HG02938 (cell line): ENCODE data around the gene NKX2-3.
A peak's percentile ranks its signal among the peaks of the same experiment; 100 is the strongest.

Experiments
- ATAC-seq: cut with Tn5 transposase; IDR thresholded peaks from one replicate; pipeline ENCODE4 v1.9.1; 2021; ENCODE audit warnings: mild to moderate bottlenecking, moderate library complexity; ENCODE audit not compliant: unreplicated experiment

NKX2-3 gene

DNA sequence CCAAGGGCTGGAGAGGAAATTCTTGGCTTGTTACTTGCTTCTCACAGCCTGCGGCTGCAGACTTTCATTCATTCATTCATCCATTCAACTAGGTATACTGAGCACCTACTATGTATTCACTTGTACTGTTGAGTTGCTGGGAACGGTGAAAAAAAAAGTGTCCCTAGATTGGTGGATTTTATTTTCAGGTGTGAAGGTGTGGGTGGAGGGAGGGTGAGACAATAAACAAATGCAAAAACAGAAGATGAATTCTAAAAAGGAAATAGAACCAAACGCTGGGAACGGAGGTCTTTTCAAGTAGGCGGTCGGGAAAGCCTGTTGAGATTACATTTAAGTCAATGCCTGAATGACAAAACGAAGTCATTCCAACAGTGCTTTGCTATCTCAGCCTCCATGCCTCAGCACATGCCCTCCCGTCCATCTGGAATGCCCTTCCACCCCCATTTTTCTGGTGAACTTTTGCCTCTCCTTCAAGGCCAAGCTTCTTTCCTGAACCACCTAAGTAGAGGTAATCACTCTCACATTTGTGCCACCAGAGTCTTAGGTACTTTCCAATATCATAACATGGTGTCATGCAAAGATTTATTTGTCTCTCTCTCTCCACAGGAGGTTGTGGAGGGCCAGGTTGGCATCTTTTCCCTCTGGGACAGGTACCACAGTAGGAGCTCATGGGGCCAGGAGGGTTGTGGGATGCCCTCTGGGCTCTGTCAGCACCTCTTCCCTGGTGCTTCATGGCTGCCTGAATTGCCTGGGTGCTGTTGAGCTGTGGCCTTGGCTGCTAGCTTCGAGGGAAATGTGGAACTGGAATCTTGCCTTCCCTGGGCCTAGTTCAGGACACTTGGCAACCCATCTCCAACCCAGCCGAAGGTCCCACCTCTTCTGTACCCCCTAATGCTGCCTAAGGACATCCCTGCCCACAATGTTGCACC, 5.5 kb downstream of the NKX2-3 start:
- no peak for ATAC-seq

DNA sequence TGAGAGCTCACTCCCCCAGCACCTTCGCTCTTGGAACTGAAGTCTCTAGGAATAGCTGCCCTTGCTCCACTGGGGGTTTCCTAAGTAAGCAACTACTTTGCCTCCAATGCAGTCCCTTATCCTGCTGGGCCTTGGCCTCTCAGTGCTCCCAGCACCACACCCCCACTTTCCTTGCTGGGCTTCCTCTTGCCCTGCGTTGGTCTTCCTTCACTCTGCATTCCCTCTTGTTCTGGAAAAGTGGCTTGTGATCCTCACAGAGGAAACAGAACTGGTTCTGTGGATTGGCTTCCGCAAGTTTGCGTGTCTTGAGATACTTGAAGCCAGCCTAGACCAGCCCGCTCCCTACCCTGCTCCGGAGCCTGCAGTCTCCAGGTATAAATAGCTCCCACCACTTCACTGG, 6.4 kb downstream of the NKX2-3 start:
- ATAC-seq = no peak

DNA sequence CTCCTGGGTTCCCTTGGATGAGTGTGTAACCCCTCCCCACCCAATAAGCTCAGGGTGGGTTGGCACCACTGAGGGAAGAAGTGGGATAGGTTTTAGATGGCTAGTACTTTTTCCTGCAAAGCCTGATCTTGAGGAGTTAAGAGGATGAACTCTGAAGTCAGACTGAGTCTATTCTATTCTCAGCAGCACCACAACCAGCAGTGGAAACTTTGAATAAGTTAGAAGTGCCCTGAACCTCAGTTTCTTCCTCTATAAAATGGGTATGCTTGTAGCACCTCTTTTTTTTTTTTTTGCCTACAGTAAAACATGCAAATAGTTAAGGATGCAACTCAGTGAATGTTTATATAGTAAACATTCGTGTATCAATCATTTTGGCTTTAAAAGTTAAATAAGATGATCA, 7.1 kb downstream of the NKX2-3 start:
- no peak for ATAC-seq

DNA sequence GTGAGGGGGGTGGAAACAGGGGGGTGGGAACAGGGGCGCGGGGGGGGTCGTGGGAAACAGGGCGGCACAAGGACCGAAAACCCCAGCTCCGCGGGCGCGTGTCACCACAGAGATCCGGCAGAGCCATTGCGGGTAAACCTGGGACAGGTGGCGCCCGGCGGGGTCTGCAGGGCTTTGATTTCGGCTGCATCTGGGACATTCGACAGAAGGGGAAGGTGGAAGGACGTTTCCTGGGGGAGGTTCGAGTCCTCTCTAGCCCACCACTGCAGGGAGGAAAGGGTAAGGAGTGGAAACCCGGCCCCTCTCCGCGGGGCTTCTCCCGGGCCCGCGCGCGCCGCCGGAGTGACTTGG, 7.5 kb downstream of the NKX2-3 start:
- no peak for ATAC-seq

DNA sequence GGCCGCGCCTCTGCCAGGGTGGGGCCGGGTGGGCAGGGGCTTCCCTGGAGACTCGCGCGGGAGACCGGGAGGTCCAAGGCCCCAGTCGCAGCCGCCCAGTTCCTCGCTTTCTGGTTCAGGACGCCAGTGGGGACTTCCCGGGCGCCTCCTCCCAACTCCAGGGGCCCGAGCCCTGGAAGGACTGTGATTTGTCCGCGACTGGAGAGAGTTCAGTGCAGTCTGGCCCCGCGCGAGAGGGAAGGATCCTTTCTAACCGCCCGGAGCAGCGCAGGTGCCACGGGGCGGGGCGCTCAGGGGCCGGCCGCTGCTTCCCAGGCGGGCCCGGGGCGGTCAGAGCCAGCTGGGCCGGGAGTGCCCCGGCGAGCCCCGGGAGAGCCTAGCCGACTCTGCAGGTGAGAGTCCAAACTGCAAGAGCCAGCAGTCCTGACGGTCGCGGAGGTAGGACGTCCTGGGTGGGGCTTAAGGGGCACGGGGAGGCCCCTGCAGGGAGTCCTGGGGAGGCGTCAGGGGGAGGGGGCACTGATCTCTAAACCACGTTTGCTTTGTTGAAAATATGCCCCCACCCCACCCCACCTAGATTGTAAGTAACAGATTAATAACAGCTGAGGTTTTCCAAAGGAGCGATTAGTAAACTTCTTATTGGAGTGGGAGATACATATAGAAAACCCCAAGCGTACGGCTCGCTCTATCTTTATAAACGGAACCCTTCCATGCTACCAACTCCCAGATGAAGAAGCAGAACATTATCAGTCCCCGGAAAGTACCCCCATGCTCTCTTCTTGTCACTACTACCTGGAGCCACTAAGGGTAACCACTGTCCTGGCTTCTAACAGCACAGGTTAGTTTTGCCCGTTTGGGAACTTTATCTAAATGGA, 8.2 kb downstream of the NKX2-3 start:
- ATAC-seq = no peak

DNA sequence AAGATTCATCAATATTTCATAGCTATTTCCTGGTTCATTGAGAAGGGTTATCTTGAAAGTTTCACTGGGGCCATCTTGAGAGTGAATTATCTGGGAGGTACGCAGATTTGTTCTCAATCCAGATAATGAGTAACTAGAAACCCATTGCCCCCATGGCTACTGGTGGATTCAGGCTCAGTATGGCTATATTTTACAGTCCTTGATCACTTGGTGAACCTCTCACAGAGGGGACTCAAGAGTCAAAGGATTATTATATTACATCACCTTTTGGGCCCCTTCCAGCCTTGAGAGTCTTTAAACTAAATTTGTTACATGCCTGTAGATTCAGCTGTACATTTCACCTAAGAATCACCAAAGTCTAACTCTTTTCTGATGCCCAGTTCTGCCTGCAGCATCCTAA, 11.6 kb downstream of the NKX2-3 start:
- no peak for ATAC-seq

DNA sequence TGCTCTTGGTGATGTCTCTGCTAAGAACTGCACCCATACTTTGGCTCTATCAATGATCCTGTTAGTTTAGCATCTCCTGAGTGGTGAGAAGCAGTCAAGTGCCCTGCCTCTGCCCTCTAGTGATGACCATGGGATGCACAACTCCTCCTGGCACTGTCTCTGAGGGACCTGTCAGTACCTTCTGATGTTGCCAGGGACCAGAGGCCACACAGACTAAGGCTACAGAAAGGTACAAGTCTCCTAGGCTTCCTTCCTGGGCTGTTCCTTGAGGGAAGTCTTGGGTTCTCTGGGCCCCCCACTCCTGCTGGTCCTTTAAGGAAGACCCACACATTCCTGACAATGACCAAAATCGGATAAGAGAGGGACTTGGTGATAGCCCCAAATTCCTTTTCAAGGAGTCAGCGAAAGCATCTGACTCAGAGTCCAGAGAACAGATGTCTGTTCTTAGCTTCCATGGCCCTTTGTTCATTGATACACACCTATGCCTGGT, 15.3 kb downstream of the NKX2-3 start:
- no peak for ATAC-seq

DNA sequence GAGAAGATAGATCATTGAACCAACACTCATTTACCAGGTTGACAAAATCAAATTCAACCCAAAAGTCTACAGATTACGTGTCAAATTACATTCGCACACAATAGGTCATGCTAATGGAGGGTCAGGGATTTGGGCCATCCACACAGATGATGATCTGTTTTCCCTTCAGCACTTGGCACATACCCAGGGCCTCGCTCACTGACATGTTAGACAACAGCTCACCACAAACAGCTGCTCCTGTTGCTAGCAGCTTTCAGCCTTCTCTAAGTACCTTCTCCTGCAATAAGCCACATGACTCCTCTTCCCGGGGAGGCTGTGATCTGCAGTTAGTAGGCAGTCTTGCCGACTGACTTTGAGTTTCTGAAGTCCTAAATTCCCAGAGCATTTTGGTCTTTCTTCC, 18.4 kb downstream of the NKX2-3 start:
- ATAC-seq = no peak

DNA sequence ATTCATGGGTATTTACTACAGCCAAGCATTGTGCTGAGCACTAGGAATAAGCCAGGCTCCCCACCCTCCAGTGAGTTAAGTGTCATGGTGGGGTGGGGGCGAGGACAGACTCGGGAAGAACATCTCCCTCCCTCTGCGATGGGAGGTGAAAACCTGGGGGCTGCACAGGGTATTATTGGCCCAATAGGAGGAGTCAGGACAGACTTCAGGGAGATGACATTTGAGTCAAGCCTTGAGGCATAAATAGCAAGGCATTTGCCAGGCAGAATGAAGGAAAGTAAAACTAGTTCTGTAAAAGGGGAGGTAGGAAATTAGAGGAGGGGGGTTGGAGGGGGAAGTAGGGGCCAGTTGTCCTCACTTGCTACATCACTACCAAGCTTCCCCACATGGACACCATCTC, 18.9 kb downstream of the NKX2-3 start:
- ATAC-seq = no peak

DNA sequence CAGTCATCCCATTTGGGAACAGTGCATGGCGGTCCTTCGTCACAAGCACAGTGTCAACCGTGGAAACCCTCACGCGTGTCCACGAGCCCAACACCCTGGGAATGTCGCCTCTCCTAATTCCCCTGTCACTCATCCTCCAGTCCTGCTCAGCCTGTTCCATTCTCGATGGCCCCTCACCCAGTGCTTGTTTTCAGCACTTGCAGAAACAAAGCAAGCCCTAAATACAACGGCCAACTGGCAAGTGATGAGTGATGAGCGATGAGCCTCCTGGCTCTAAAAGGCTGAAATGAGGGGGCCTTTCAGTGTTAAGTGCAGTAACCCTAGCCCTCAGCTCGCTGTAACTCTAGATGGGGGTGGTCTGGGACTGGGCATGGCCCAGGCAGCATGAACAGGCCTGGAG, 22.6 kb downstream of the NKX2-3 start:
- ATAC-seq = peak; percentile 4

DNA sequence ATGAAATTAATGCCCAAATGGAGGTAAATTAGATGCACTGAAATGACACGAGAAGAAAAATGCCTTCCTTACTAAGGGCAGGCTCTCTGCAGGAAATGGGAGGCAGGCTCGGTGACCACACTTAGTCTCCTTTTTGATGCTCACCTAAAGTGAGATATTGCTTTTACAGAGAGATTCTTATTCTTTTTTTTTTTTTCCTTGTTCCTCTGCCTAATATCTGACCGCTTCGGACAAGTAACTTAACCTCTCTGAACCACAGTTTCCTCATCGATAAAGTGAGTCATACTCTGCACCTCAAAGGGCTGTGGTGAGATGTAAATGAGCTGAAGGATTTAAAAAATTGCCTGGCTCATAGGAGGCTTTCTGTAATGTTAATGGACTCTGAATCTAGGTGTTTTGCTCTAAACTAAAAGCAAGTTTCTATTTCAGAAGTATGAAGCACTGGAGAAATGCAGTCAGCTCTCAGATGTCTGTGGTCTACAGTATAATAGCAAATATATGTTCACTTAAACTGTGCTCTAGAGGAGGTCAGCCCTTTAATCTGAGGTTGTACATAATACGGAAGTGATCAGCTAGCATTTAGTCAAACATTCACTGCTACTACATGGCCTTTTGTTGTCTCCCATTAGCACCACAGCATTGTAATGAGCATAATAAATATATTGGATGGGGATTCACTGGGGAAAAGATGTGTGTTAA, 23.2 kb downstream of the NKX2-3 start:
- peak; percentile 92 for ATAC-seq

DNA sequence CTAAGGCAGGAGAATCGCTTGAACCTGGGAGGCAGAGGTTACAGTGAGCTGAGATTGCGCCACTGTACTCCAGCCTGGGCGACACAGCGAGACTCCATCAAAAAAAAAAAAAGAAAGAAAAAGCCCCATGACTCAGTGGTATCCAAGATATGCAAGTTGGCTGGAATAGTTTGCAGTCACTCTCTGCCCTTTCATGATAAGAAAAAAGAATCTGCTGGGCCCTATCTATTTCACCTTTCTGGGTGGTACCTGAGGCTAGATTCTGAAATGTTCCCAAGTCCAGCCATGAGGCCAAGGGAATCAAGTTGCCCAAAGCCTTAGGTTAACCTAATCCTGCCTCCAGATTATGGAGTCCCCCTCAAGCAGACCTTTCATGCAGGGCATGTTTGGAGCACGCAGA, 24.3 kb downstream of the NKX2-3 start:
- ATAC-seq = no peak

DNA sequence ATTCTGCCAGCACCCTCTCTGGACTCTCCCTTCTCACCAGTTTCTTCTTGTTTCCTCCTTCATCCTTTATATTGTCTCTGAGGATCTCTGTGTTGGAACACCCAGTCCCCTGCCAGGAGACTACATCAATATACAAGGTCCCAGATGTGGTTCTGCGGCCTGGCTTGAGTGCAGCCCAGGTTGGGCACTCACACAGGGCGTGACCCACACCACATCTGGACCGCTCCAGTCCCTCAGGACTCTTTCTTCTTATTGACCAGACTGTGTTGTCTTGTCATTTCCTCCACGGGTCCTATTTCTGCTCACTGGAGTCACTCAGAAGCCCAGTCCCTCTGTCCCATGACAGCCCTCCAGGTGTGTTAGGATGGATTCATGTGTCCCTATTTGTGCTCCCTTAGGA, 26.0 kb downstream of the NKX2-3 start:
- ATAC-seq = no peak

DNA sequence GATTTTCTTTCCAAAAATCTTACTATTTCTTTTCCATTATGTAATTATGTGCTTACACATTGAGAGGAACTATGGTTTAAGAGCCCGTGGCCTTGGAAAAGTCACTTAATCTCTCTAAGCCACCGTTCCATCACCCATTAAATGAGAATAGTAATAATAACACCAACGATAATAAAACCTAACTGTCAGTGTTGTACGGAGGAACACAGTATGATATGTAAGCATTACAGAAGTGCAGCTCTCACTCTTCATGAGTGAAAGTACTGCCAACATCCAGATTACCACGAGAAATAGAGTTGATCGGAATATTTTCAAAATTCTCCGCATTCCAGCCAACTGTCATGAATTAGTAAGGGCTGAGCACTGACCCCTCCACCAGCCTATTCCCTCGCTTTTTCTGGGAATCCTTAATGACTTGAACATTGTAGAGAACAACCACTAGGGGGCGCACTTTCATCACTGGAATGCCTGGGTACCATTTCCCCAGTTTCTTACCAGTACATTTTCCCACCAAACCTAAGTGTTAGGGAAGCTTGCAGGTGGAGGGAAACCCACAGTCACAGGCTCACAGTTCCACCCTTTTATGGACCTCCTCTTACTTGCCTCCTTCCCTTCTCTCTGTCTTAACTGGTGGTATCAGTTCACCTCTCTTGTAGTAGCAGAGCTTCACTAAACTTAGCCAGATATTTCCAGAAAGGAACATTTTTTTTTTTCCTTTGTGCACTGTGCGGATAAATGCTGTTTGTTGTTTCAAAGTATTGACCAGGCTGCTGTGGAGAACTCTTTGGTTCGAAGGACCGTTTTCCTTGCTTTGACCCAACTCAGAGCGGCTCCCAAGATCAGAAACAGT, 27.8 kb downstream of the NKX2-3 start:
- ATAC-seq = no peak

DNA sequence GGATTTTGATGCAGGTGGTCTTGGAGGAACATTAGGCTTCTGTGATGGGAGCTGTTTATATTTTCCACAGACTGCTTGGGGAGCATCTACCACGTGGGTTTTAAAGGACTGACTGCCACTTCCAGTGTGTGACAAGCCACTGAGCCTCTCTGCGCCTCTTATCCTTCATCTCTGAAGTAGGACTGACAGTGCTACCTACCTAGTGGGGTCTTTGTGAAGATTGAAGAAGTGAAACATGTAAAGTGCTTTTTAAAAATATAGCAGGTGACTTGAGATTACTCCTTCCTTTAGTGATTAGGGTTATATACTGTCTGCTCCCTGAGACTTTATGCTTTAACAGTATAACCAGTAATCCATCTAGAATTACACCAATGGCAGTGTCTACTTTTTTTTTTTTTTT, 29.9 kb downstream of the NKX2-3 start:
- no peak for ATAC-seq

DNA sequence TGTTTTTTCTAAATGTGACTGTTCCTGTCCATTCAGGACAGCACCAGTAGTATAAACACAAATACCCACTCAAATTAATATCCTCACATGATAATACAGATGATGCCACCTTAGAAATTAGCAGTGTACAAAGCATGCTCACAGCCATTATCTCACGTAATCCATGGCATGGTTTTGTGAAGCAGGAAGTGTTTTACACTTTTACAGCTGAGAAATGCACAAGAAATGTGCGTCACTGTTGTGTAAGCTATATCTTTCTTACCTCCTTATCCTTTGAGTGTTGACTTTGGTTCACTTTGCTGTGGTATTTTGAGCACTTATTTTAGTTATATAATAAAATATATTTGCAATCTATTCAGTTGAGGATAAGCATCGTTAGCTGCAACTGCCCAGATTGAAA, 31.6 kb downstream of the NKX2-3 start:
- ATAC-seq = no peak

DNA sequence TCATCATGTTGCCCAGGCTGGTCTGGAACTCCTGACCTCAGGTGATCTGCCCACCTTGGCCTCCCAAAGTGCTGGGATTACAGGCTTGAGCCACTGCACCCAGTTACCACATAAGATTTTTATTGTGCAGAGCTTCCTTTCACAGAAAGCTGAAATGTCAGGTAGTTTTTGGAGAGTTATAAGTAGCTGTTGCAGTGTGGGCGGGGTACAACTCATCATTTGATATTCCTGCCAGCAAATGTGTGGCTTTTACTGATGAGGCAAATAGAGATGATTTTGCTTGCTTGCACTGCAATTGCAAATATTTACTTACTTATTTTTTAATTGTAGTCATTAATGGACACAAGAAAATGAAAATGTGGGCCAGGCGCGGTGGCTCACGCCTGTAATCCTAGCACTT, 32.4 kb downstream of the NKX2-3 start:
- no peak for ATAC-seq

DNA sequence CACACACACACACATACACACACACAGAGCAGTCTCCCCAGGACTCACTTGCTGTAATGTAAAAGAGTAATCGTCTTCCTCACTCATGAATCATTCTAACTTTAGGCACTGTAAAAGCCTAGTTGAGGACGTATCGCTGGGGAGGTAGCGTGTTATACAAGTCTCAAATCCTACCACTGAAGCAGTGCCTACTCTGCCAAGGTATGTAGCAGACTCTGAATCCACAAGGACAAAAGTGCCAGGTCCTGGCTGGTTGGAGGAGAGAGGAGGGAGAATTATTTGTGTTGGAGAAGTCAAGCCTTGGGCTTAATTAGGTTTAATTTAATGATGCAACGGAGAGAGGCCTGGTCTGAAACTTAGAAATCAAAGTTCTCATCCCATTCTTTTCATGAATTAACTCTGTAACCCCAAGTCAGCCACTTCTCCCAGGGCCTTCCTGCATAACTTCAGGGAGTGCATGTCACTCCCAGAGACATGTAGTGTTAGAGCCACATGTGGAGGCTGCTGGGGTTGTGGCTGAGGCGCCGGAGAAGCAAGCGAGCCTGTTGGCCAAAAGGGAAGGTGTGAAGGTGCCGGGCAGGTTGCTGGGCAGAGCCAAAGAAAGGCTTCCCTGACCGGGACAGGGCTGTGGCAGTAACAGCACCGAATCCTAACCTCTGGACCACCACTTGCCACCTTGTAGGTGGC, 36.7 kb downstream of the NKX2-3 start:
- ATAC-seq = no peak

DNA sequence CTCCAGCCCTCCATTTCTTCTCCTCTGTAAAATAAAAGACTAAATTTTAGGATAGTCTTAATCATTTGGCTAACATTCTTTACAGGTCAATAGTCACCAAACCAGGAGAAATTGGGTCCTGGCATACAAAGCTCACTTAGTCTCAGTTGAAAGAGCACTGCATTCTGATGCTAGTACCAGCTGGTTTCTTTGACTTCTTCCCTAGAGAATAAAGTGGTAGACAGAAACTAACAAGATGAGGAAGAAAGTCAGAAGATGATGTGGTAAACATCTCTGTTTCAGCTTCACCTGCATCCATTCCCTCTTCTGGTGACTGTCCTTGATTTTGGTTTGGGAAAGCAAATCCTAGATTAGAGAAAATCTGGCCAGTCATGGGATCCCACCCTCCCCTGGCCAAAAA, 37.2 kb downstream of the NKX2-3 start:
- ATAC-seq = no peak

DNA sequence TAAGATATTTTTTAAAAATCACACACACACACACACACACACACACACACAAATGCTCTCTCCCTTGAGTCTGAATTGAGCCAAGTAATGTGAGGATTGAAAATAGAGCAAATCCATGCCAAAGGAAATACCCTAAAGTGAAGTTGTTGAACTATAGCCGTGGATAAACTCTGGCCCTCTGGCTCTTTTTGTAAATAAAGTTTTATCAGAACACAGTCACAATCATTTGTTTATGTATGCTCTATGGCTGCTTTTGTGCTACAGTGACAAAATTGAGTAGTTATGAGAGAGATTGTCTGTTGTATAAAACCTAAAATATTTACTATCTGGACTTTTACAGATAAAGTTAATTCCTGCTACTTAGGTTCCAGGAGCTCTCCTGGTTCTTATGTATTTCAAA, 39.1 kb downstream of the NKX2-3 start:
- ATAC-seq = no peak
